Fibroblast of lung (primary cell): ENCODE data around the gene CHST1.

Experiments used
- EZH2 ChIP-seq: IDR thresholded peaks from 2 replicates; pipeline ENCODE4 v1.5.1; 2012; ENCODE audit warnings: low read length, control low read depth, mild to moderate bottlenecking; ENCODE audit errors: missing control alignments
- TF ChIP-seq, protein P1 (sequence below), 2 donors: IDR thresholded peaks in 1 of 2; conservative IDR thresholded peaks in 1 of 2; 1 replicate in 1 of 2; 2 replicates in 1 of 2; pipeline ENCODE4 v1.5.1; 2011 to 2012; ENCODE audit warnings: low read length in 2 of 2, control low read depth in 1 of 2, inconsistent platforms in 1 of 2, low read depth in 1 of 2, mild to moderate bottlenecking in 1 of 2

GRCh38 chr11:45684440-45684839, 19.0 kb upstream of the CHST1 start:
- TF ChIP-seq, protein P1, sequence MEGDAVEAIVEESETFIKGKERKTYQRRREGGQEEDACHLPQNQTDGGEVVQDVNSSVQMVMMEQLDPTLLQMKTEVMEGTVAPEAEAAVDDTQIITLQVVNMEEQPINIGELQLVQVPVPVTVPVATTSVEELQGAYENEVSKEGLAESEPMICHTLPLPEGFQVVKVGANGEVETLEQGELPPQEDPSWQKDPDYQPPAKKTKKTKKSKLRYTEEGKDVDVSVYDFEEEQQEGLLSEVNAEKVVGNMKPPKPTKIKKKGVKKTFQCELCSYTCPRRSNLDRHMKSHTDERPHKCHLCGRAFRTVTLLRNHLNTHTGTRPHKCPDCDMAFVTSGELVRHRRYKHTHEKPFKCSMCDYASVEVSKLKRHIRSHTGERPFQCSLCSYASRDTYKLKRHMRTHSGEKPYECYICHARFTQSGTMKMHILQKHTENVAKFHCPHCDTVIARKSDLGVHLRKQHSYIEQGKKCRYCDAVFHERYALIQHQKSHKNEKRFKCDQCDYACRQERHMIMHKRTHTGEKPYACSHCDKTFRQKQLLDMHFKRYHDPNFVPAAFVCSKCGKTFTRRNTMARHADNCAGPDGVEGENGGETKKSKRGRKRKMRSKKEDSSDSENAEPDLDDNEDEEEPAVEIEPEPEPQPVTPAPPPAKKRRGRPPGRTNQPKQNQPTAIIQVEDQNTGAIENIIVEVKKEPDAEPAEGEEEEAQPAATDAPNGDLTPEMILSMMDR (conservative IDR thresholded peaks at IDR 0.05 in 1 of 2, IDR thresholded peaks at IDR 0.05 in 1 of 2; ENCODE audit: low read depth in 1 of 2, low read length in 2 of 2), result no peak
- no peak for TF ChIP-seq EZH2
